ENCODE measurements around the gene TRPM3. TPM values are rescaled to one million over a fixed set of nuclear protein-coding genes. Genes with fewer than 3 reads are reported as not detected.

Gene TRPM3
- total and polyA plus RNA-seq, 2 of the 8 experiments (the other 6 are each of a cell fraction or from before 2014, with no cell fraction given), result 2.4 to 10.9 TPM

- TF ChIP-seq NRF1 (IDR thresholded peaks at IDR 0.05; ENCODE audit: low read depth, low read length) (no peak), TAF7 (optimal IDR thresholded peaks at IDR 0.05; ENCODE audit: borderline replicate concordance, low read depth, low read length) (no peak), RBBP5 (IDR thresholded peaks at IDR 0.05; ENCODE audit: borderline replicate concordance, low read depth, low read length) (no peak), ASH2L (IDR thresholded peaks at IDR 0.05; ENCODE audit: low read length) (no peak)
Measured at GRCh38 chr9:70607329-70607728, 514.1 kb downstream of the TRPM3 start (continued).

Measured in H1 (cell line).